HG03108 (cell line): ENCODE results near the gene ZFAND2A.
A peak's percentile ranks its signal among the peaks of the same experiment; 100 is the strongest.
"Not testable (repeated sequence)": the region's sequence is repeated elsewhere in the genome, so short reads cannot be mapped to it uniquely, and the experiment has no call there.

ENCODE experiments used
- ATAC-seq: cut with Tn5 transposase; IDR thresholded peaks from one replicate; pipeline ENCODE4 v1.9.1; 2021; ENCODE audit warnings: moderate library complexity; ENCODE audit not compliant: unreplicated experiment

ZFAND2A gene

GRCh38 chr7:1159891-1160669, at the start of gene ZFAND2A:
TSS of gene ZFAND2A (minus strand) at chr7:1160196. CDS start at chr7:1158212, 1,984 bp downstream.
- peak; percentile 90 for ATAC-seq

- ATAC-seq = no peak
Measured at GRCh38 chr7:1209097-1209496, 49.1 kb upstream of the ZFAND2A start.

- not testable (repeated sequence) for ATAC-seq
Measured at GRCh38 chr7:1205742-1206141, 45.7 kb upstream of the ZFAND2A start.

- ATAC-seq = no peak
Measured at GRCh38 chr7:1204460-1205140, 44.6 kb upstream of the ZFAND2A start.

- not testable (repeated sequence) for ATAC-seq
Measured at GRCh38 chr7:1202914-1203313, 42.9 kb upstream of the ZFAND2A start.

GRCh38 chr7:1201916-1202315, 41.9 kb upstream of the ZFAND2A start:
- no peak for ATAC-seq

- ATAC-seq = no peak
Measured at GRCh38 chr7:1200045-1200444, 40.0 kb upstream of the ZFAND2A start.

GRCh38 chr7:1197997-1198625, 38.1 kb upstream of the ZFAND2A start:
- ATAC-seq = no peak

- no peak for ATAC-seq
Measured at GRCh38 chr7:1196950-1197349, 37.0 kb upstream of the ZFAND2A start.

- ATAC-seq = not testable (repeated sequence)
Measured at GRCh38 chr7:1196441-1196840, 36.4 kb upstream of the ZFAND2A start.

GRCh38 chr7:1193593-1194424, 33.8 kb upstream of the ZFAND2A start:
- ATAC-seq = no peak

GRCh38 chr7:1192171-1192676, 32.2 kb upstream of the ZFAND2A start:
- ATAC-seq = no peak

- ATAC-seq = no peak
Measured at GRCh38 chr7:1189986-1190772, 30.2 kb upstream of the ZFAND2A start.

GRCh38 chr7:1188720-1189294, 28.8 kb upstream of the ZFAND2A start:
- no peak for ATAC-seq

- no peak for ATAC-seq
Measured at GRCh38 chr7:1187127-1187526, 27.1 kb upstream of the ZFAND2A start.

GRCh38 chr7:1181640-1182039, 21.6 kb upstream of the ZFAND2A start:
- no peak for ATAC-seq

- ATAC-seq = no peak
Measured at GRCh38 chr7:1181031-1181430, 21.0 kb upstream of the ZFAND2A start.

GRCh38 chr7:1176891-1177373, 16.9 kb upstream of the ZFAND2A start:
- no peak for ATAC-seq
